ENCODE results near the gene PCGF1. TPM values are rescaled to one million over a fixed set of nuclear protein-coding genes. Genes with fewer than 3 reads are reported as not detected.
A peak's percentile ranks its signal among the peaks of the same experiment; 100 is the strongest.

Gene PCGF1
- total and polyA plus RNA-seq, 4 donors: 3.3 to 12.5 (median 10.9) TPM

DNA sequence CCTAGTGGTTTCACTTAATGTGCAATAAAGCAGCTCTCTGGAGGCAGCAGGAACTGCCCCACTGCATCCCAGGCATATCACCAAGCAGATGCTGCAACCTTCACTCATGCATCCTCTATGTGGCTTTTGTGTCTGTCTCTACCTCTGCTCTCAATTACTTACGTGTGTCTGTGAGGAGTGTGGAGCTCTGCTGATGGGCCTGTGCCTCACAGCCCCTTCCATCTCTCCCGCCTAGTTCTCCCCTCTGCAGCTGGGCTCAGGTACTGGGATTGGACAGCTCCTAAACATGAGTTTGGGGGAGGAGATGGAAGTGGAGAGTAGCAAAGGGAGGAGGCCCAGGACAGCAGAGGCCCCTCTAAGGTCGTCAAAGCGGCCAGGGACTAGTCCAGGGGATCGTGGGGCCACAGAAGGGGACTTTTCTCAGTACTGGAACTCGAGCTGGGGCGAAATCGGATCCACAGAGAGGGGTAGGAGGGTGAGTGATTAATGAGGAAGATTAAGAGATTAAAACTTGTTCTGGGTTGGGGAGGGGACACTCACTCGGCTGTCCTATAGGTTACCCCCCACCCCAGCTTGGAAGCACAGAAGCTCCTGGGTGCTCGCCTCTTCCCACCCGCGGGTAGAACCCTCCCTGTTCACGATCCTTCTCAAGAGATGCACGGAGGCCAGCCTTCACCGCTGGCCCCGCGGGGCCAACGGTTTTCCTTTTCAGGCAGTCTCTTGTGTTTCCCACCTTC, 6.0 kb downstream of the PCGF1 start:
- H3K27ac ChIP-seq (ENCODE audit: low read depth in 1 of 2, low read length in 2 of 2): peak overlapping the region in 1 of 2 donors; percentile 93
- 48% methylated on average over 18 of the region's 18 CpGs for WGBS
- no peaks in the 10 kb centered on the region for H3K9me3 ChIP-seq (ENCODE audit: control insufficient read depth in 4 of 4, low read length in 3 of 4)
- H3K9ac ChIP-seq (ENCODE audit: low read depth in 1 of 2, low read length in 2 of 2): no peak overlapping the region
- peaks cover 0 to 6% (median 4%) of the 10 kb centered on the region in 4 donors for H3K36me3 ChIP-seq (ENCODE audit: control insufficient read depth in 4 of 4, insufficient read depth in 3 of 4, low read depth in 1 of 4, low read length in 3 of 4)
- TF ChIP-seq, protein P1, sequence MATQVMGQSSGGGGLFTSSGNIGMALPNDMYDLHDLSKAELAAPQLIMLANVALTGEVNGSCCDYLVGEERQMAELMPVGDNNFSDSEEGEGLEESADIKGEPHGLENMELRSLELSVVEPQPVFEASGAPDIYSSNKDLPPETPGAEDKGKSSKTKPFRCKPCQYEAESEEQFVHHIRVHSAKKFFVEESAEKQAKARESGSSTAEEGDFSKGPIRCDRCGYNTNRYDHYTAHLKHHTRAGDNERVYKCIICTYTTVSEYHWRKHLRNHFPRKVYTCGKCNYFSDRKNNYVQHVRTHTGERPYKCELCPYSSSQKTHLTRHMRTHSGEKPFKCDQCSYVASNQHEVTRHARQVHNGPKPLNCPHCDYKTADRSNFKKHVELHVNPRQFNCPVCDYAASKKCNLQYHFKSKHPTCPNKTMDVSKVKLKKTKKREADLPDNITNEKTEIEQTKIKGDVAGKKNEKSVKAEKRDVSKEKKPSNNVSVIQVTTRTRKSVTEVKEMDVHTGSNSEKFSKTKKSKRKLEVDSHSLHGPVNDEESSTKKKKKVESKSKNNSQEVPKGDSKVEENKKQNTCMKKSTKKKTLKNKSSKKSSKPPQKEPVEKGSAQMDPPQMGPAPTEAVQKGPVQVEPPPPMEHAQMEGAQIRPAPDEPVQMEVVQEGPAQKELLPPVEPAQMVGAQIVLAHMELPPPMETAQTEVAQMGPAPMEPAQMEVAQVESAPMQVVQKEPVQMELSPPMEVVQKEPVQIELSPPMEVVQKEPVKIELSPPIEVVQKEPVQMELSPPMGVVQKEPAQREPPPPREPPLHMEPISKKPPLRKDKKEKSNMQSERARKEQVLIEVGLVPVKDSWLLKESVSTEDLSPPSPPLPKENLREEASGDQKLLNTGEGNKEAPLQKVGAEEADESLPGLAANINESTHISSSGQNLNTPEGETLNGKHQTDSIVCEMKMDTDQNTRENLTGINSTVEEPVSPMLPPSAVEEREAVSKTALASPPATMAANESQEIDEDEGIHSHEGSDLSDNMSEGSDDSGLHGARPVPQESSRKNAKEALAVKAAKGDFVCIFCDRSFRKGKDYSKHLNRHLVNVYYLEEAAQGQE (IDR thresholded peaks at IDR 0.05): peak; percentile 93
- no peak for TF ChIP-seq JUND (IDR thresholded peaks at IDR 0.05)
- no peaks in the 10 kb centered on the region for H3K27me3 ChIP-seq (ENCODE audit: control insufficient read depth in 4 of 4, insufficient read depth in 4 of 4, low read length in 3 of 4)
- peaks cover 24 to 87% (median 72%) of the 10 kb centered on the region in 4 donors for H3K4me1 ChIP-seq (ENCODE audit: control insufficient read depth in 4 of 4, insufficient read depth in 4 of 4, low read length in 3 of 4)
- no peak for DNase-seq (ENCODE audit: low spot score)
- peak overlapping the region in 2 of 3 donors; percentile 76 to 97 for H3K4me3 ChIP-seq (ENCODE audit: low read depth in 1 of 3, low read length in 3 of 3)

DNA sequence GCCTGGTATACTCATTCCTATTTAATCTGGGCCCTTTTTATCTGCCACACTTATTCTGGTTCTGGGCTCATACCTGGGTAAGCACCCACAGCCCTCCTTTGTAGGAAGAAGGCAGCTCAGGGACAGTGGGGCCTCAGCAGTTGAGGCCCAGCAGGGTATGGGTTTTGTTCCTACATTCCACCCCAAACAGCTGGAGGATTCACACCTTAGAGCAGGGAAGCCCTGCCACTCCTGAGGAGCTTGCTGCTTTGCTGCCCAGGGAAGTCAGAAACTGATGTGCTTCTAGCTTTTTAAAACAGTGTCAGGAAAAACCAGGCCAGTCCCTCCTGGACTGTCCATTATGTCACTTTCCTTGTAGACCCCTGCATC, 6.9 kb downstream of the PCGF1 start:
- no peaks in the 10 kb centered on the region for H3K27me3 ChIP-seq (ENCODE audit: control insufficient read depth in 4 of 4, insufficient read depth in 4 of 4, low read length in 3 of 4)
- TF ChIP-seq, protein P1 (IDR thresholded peaks at IDR 0.05): no peak
- TF ChIP-seq FOXA2 (IDR thresholded peaks at IDR 0.05): no peak
- TF ChIP-seq HNF4A (conservative IDR thresholded peaks at IDR 0.05): no peak
- no peak for TF ChIP-seq FOXA1 (IDR thresholded peaks at IDR 0.05)
- no peak for TF ChIP-seq RAD21 (IDR thresholded peaks at IDR 0.05)
- no peak for TF ChIP-seq JUND (IDR thresholded peaks at IDR 0.05)
- TF ChIP-seq SP1 (IDR thresholded peaks at IDR 0.05): no peak
- TF ChIP-seq RXRA (IDR thresholded peaks at IDR 0.05): no peak
- no peak for TF ChIP-seq NR2F2 (IDR thresholded peaks at IDR 0.05)
- TF ChIP-seq, protein P2, sequence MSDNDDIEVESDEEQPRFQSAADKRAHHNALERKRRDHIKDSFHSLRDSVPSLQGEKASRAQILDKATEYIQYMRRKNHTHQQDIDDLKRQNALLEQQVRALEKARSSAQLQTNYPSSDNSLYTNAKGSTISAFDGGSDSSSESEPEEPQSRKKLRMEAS (IDR thresholded peaks at IDR 0.05): no peak
- no peak for TF ChIP-seq YY1 (IDR thresholded peaks at IDR 0.05)
- TF ChIP-seq ATF3 (IDR thresholded peaks at IDR 0.05): no peak
- TF ChIP-seq CTCF (IDR thresholded peaks at IDR 0.05; ENCODE audit: low read depth, low read length, missing input control): no peak
- TF ChIP-seq, protein P3, sequence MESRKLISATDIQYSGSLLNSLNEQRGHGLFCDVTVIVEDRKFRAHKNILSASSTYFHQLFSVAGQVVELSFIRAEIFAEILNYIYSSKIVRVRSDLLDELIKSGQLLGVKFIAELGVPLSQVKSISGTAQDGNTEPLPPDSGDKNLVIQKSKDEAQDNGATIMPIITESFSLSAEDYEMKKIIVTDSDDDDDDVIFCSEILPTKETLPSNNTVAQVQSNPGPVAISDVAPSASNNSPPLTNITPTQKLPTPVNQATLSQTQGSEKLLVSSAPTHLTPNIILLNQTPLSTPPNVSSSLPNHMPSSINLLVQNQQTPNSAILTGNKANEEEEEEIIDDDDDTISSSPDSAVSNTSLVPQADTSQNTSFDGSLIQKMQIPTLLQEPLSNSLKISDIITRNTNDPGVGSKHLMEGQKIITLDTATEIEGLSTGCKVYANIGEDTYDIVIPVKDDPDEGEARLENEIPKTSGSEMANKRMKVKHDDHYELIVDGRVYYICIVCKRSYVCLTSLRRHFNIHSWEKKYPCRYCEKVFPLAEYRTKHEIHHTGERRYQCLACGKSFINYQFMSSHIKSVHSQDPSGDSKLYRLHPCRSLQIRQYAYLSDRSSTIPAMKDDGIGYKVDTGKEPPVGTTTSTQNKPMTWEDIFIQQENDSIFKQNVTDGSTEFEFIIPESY (IDR thresholded peaks at IDR 0.05): no peak
- no peak for TF ChIP-seq TAF1 (conservative IDR thresholded peaks at IDR 0.05)
- TF ChIP-seq HNF4G (IDR thresholded peaks at IDR 0.05): no peak
- no peak overlapping the region for H3K27ac ChIP-seq (ENCODE audit: low read depth in 1 of 2, low read length in 2 of 2)
- H3K4me1 ChIP-seq (ENCODE audit: control insufficient read depth in 4 of 4, insufficient read depth in 4 of 4, low read length in 3 of 4): peaks cover 22 to 84% (median 69%) of the 10 kb centered on the region in 4 donors
- DNase-seq (ENCODE audit: low spot score): no peak
- H3K9ac ChIP-seq (ENCODE audit: low read depth in 1 of 2, low read length in 2 of 2): no peak overlapping the region
- no peaks in the 10 kb centered on the region for H3K9me3 ChIP-seq (ENCODE audit: control insufficient read depth in 4 of 4, low read length in 3 of 4)
- H3K36me3 ChIP-seq (ENCODE audit: control insufficient read depth in 4 of 4, insufficient read depth in 3 of 4, low read depth in 1 of 4, low read length in 3 of 4): peaks cover 0 to 5% (median under 1%) of the 10 kb centered on the region in 4 donors
- no peak overlapping the region for H3K4me3 ChIP-seq (ENCODE audit: low read depth in 1 of 3, low read length in 3 of 3)
